Hypothalamus (tissue), 51 donors: ENCODE data around the gene OR52E5.

Experiments used
- DNase-seq, 51 donors: peaks; one replicate each; lab custom pipeline; 2025; lab: John Stamatoyannopoulos, UW

Gene OR52E5

DNA sequence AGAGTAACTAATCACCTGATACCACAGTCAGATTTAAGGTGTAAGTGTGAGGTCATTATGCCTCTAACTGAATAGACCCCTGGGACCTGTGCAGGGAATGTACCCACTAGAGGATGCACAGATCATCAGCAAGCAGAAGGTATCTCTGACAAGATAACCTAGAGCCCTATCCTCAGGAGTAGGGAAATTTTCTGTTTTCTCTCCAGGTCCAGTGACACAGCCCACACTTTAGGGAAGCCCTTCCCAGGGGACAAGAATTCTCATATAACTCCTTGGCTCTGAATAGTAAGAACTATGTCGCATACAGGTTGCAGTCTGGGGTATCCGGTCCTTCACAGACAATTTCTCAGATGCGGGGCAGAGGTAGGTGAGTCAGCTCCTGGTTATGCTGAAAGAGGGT is at the start of gene OR52E5:
OR52E5 (plus strand) TSS at position 301 of the 400 bp plus-strand sequence. CDS start 7,569 bp downstream, outside the sequence.
- DNase-seq, result no peak

DNA sequence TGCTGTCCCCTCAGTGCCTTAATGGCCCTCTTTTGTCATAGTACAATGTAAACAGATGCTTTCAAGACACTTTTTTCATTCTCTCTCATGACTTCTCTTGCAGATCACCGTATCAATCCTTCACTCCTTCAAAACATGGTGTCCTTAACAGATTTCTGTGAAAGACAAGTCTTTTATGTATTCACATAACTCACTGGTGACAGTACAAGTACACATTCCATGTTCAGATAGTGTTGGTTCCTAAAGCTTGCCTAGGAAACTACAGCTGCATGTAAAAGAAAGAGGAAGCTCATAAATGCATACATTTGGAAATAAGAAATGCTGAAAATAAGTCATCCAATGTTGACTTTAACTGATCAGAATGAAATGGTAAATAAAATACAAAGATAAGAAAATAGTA is 46.3 kb upstream of the OR52E5 start:
- no peak for DNase-seq

GRCh38 chr11:5847711-5848110 is 45.3 kb upstream of the OR52E5 start:
- DNase-seq, result no peak

DNA sequence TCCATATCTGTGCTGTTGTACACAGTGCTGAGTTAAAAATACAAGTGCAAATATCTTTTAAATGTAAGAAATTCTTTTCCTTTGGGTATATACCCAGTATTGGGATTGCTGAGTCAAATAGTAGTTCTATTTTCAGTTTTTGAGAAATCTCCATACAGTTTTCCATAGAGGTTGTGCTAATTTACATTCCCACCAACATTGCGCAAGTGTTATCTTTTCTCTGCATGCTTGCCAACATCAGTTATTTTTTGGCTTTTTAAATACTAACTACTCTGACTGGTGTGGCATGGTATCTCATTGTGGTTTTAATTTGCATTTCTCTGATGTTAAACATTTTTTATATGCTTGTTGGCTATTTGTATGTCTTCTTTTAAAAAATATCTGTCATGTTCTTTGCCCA is 42.0 kb upstream of the OR52E5 start:
- DNase-seq, result no peak

DNA sequence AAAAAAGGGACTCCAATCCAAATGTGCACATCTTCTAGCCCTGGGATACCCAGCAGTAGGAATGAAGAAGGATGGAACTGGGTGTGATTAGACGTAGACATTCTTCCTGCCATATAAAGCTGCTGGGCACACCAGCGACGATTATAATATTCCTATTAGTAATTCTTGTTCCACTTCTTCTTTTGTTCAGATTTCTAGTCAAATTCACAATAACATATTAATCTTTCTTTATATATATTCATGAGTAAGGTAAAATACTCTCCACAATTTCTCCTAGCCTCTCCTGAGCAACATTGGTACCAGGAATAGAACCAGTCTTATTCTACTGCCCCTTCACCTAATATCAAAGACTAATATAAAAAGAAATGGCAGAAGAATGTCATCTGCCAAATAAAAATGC is 35.4 kb upstream of the OR52E5 start, which contains the start of gene OR52E8:
OR52E8 (minus strand) TSS at position 101 of the 400 bp plus-strand sequence; CDS start at position 101, 0 bp downstream.
- DNase-seq, result no peak

GRCh38 chr11:5865826-5866225 is 27.2 kb upstream of the OR52E5 start:
- DNase-seq, result no peak

GRCh38 chr11:5878564-5878963 is 14.4 kb upstream of the OR52E5 start:
- DNase-seq, result no peak

GRCh38 chr11:5880329-5880728 is 12.7 kb upstream of the OR52E5 start, which contains the start of gene OR52E4:
TSS of gene OR52E4 (plus strand) at chr11:5880629. CDS start at chr11:5884293, 3,664 bp downstream.
- DNase-seq, result no peak

DNA sequence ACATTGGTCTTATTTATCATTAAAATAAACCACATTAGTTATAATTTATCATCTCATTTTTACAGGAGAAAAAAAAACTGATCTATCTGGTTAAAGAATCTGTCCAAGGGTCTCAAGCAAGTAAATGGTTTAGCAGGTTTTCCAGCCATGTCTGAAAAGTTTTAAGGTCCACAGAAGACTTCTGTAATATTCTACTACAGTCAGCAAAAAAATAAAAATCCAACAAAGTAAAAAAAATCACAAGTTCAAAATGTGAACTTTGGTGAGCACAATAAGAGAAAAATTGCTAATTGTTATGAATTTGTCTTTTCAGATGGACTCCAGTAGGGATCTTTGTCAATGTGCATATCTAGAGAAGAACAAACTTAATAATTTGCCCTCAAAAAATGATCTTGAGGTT is 11.3 kb upstream of the OR52E5 start:
- no peak for DNase-seq

- DNase-seq, result no peak
Measured at GRCh38 chr11:5887172-5887571, 5.8 kb upstream of the OR52E5 start.

GRCh38 chr11:5887661-5888060 is 5.3 kb upstream of the OR52E5 start:
- DNase-seq, result no peak

- no peak for DNase-seq
Measured at GRCh38 chr11:5891216-5891800, 1.7 kb upstream of the OR52E5 start.

GRCh38 chr11:5899534-5899933 is 6.5 kb downstream of the OR52E5 start:
- DNase-seq, result no peak

DNA sequence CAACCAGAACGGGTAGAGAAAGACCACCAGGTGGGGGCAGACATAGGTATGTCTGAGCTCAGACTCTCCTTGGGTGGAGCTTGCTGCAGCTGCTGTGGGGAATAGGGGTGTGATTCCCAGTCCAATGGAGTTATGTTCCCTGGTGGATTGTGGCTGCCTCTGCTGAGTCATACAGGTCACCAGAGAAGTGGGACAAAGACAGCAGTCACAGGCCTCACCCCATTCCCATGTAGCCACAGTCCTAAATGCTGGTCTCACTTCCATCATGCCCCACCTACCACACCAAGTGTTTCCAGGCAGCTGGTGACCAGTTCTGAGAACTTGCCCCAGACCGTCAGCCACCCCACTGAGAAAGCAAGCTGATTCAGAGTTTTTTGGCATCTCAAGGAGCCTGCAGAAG is 17.5 kb downstream of the OR52E5 start:
- DNase-seq, result no peak

DNA sequence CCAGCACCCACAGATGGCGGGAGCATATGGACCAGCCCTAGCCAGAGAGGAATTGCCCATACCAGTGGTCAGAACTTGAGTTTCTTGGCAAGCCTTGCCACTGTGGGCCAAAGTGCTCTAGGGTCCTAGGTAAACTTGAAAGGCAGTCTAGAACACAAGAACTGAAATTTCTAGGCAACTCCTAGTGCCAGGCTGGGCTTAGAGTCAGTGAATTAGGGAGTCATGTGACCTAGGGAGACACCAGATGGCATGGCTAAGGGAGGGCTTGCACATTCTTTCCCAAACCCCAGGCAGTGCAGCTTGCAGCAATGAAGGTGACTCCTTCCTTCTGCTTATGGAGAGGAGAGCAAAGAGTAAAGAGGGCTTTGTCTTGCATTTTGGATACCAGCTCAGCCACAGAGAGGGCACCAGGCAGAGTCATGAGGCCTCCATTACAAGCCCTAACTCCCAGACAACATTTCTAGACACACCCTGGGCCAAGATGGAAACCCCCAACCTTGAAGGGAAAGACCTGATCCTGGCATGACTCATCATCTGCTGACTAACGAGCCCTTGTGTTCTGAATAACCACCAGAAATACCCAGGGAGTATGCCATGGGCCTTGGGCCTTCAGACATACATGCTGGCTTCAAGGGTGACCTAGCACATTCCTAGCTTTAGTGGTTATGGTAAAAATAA is 29.9 kb downstream of the OR52E5 start:
- no peak for DNase-seq

- no peak for DNase-seq
Measured at GRCh38 chr11:5923427-5923776, 30.4 kb downstream of the OR52E5 start.

GRCh38 chr11:5923794-5924193 is 30.8 kb downstream of the OR52E5 start:
- DNase-seq, result no peak

DNA sequence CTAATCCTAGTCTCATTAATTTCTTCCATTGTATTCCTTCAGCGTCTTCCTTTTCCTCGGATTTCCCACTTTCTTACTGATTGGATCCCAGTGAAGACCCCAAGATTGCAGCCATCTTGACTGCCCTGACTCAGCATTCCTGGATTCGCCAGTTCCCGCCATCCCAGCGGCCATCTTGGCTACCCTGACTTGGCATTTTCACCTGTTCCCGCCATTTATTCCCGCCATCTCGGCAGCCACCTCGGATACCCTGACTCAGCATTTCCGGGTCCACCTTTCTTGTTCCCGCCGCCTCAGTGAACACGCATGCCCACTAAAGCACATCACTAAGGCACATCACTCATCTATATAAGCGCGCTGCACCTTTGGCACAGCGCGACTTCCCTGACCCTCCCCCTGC is 35.3 kb downstream of the OR52E5 start:
- DNase-seq, result no peak

DNA sequence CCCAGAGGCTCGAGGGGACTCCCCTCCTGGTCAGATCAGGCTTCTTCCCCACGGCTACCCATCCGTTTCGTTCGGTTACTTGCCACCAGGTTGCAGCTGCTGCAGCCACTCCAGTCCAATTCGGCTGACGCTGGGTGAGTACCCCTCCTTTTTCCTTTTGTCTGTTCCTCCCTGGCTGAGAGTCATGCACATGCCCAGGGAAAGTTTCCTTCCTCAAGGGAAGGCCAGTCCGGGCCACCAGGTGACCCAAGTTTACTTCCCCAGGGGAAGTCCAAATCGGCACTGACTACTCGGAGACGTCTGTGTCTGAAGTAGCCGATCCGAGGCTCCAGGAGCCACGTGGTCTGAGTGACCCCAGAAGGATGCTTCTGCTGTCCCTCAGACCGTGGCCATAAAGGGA is 35.8 kb downstream of the OR52E5 start:
- DNase-seq, result no peak

- no peak for DNase-seq
Measured at GRCh38 chr11:5929571-5930368, 36.8 kb downstream of the OR52E5 start.

DNA sequence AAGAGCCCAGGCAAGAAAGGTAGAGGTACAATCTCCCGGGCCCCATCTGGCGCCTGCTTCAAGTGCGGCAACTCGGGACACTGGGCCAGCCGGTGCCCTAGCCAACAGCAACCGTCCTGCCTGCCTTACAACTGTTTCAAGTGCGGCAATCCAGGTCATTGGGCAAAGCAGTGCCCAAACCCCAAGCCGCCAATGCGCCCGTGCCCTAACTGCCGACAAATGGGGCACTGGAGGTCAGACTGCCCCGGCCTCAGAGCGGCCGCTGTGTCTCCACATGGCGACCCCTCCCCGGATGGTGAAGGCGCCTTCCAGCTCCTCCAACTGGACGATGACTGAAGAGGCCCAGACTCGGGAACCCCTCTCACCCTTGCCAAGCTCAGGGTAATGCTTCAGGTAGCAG is 37.6 kb downstream of the OR52E5 start:
- no peak for DNase-seq

DNA sequence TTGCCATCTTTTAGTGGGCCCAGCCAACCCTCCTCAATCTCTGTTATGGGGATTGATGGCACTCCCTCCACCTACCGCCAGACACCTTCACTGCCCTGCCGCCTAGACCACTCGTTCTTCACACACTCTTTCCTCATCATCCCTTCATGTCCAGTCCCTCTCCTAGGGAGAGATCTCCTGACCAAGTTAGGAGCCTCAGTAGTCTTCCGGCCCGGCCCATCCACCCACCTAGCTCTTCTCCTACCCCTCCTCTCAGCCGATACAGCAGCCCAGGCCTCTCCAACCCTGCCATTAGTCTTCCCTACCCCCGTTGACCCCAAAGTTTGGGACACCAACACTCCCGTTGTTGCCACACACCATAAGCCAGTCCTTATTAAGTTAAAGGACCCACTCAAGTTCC is 38.1 kb downstream of the OR52E5 start:
- DNase-seq, result no peak
